GM18951 (cell line): ENCODE measurements around the gene AIFM3.
"Not testable (repeated sequence)": the region's sequence is repeated elsewhere in the genome, so short reads cannot be mapped to it uniquely, and the experiment has no call there.

Source experiments
- POLR2A ChIP-seq: IDR thresholded peaks from 4 replicates; pipeline ENCODE4 v1.6.1; 2011; ENCODE audit warnings: mild to moderate bottlenecking; ENCODE audit not compliant: insufficient read length, insufficient read depth; ENCODE audit errors: extremely low read depth
- in situ Hi-C: fragments of 300-500 bp; cut with MboI; formaldehyde crosslinking; loops from one replicate; pipeline ENCODE4 v1.12.0; 2022; ENCODE audit warnings: low sequenced_read_pairs, mixed read lengths, inconsistent platforms; ENCODE audit not compliant: unreplicated experiment

Gene AIFM3, protein sequence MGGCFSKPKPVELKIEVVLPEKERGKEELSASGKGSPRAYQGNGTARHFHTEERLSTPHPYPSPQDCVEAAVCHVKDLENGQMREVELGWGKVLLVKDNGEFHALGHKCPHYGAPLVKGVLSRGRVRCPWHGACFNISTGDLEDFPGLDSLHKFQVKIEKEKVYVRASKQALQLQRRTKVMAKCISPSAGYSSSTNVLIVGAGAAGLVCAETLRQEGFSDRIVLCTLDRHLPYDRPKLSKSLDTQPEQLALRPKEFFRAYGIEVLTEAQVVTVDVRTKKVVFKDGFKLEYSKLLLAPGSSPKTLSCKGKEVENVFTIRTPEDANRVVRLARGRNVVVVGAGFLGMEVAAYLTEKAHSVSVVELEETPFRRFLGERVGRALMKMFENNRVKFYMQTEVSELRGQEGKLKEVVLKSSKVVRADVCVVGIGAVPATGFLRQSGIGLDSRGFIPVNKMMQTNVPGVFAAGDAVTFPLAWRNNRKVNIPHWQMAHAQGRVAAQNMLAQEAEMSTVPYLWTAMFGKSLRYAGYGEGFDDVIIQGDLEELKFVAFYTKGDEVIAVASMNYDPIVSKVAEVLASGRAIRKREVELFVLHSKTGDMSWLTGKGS

GRCh38 chr22:20966883-20967696, at the start of gene AIFM3:
Gene AIFM3 (plus strand): TSS chr22:20967255. CDS start chr22:20967945, 690 bp downstream.
- in situ Hi-C loops: no loop called here
- no peak for TF ChIP-seq POLR2A

DNA sequence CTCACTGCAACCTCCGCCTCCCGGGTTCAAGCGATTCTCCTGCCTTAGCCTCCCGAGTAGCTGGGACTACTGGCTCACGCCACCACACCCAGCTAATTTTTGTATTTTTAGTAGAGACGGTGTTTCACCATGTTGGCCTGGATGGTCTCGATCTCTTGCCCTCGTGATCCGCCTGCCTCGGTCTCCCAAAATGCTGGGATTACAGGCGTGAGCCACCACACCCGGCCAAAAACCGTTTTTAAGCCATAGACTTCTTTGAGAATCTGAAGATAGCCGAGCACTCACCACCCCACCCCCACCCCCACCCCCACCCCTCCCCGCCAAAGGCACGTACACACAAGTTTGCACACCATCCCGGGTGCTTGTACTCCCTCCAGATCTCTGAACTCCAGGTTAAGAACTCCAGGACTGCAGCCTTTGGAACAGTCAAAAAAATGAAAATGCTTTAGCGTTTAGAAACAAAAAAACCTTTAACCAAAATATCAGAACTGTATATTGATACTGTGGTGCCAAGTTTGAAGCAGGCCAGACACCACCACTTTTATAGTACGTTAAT, 48.3 kb upstream of the AIFM3 start:
- TF ChIP-seq POLR2A: no peak
- in situ Hi-C loops: no loop called here

GRCh38 chr22:20919718-20920117, 47.3 kb upstream of the AIFM3 start:
- TF ChIP-seq POLR2A: no peak
- in situ Hi-C loops: no loop called here

DNA sequence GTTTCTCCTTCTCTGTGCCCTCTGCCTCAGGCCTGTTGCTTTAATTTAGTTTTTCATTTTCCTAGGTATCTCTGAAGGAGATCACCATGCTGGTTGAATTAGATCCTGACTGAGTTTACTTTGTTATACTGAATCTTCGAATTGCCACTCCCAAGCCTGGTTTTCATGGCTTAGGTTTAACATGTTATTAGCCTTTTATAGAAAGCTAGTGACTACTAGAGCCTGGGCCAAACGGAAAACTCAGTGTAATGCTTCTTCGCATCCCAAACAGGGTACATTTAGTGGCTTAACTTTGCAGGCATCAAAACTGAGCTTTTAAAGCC, 46.2 kb upstream of the AIFM3 start:
- TF ChIP-seq POLR2A: no peak
- in situ Hi-C loops: no loop called here

DNA sequence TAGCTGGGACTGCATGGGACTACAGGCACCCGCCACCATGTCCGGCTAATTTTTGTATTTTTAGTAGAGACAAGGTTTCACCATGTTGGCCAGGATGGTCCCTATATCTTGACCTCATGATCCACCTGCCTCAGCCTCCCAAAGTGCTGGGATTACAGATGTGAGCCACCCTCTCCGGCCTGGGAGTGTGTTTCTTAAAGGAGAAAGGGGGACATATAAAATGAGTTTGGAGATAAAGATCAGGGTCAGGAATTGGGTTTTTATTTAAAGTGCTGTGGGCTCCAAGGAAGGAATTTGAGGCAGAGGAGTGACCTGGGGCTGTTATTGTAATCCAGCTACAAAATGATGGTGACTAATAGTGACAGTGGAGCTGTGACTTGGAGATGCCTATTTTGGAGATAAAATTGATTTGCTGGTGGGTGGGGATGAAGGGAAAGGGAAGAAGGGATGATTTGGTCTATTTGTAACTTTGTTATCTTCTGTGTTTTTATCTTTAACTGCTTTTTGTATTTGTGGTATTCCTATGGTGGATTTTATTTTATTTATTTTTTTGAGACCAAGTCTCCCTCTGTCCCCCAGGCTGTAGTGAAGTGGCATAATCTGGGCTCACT, 44.8 kb upstream of the AIFM3 start:
- no peak for TF ChIP-seq POLR2A
- in situ Hi-C loops: no loop called here

GRCh38 chr22:20926243-20926642, 40.8 kb upstream of the AIFM3 start:
- no peak for TF ChIP-seq POLR2A
- in situ Hi-C loops: no loop called here

DNA sequence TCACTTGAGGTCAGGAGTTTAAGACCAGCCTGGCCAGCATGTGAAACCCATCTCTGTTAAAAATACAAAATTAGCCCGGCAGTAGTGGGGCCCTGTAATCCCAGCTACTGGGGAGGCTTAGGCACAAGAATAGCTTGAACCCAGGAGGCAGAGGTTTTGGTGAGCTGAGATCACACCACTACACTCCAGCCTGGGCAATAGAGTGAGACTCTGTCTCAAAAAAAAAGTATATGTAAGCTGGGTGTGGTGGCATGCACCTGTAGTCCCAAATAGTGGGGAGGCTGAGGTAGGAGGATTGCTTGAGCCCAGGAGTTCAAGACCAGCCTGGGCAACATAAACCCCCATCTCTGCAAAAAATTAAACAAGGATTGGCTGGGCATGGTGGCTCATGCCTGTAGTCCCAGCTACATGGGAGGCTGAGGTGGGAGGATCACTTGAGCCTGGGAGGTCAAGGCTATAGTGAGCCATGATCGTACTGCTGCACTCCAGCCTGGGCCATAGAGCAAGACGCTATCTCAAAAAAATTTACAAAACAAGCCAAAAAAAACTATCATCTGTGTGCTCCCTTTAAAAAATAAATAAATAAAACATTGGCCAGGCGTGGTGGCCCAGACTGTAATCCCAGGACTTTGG, 39.0 kb upstream of the AIFM3 start:
- in situ Hi-C loops: no loop called here

DNA sequence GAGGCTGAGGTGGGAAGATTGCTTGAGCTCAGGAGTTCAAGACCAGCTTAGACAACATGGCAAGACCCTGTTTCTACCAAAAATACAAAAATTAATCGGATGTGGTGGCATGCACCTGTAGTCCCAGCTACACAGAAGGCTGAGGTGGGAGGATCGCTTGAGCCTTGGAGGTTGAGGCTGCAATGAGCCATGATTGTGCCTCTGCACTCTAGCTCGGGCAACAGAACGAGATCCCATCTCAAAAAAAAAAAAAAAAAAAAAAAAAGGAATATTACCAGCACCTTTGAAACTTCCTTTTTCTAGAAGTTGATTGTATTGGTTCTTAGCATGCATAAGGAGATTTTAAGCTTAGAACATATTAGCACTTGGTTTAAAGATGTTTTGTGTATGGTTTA, 38.5 kb upstream of the AIFM3 start:
- TF ChIP-seq POLR2A: no peak
- in situ Hi-C loops: no loop called here

More for the DNA sequence above, 39.0 kb upstream of the AIFM3 start:
- TF ChIP-seq POLR2A: no peak

DNA sequence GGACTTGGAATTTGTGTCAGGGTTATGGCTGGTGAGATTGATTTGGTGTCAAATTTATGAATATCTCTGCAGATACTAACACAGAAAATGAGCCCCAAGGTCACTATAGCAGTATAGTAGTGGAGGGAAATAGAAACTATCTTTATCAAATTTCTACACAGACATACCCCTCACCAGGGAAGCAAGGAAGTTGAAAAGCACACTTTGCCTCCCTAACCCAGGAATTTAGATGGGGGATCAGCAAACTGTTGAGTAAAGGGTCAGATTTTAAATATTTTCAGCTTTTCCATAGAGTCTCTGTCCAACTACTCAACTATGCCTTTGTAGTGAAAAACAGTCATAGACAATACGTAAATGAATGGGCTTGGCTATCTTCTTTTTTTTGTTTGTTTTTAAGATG, 37.1 kb upstream of the AIFM3 start:
- no peak for TF ChIP-seq POLR2A
- in situ Hi-C loops: no loop called here

DNA sequence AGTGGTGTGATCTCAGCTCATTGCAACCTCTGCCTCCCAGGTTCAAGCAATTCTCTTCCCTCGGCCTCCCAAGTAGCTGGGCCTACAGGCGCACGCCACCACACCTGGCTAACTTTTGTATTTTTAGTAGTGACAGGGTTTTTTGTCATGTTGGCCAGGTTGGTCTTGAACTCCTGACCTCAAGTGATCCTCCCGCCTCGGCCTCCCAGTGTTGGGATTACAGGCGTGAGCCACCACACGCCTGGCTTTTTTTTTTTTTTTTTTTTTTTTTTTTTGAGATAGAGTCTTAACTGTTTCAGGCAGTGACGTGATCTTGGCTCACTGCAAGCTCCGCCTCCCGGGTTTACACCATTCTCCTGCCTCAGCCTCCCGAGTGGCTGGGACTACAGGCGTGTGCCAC, 36.6 kb upstream of the AIFM3 start:
- in situ Hi-C loops: not testable (repeated sequence)

DNA sequence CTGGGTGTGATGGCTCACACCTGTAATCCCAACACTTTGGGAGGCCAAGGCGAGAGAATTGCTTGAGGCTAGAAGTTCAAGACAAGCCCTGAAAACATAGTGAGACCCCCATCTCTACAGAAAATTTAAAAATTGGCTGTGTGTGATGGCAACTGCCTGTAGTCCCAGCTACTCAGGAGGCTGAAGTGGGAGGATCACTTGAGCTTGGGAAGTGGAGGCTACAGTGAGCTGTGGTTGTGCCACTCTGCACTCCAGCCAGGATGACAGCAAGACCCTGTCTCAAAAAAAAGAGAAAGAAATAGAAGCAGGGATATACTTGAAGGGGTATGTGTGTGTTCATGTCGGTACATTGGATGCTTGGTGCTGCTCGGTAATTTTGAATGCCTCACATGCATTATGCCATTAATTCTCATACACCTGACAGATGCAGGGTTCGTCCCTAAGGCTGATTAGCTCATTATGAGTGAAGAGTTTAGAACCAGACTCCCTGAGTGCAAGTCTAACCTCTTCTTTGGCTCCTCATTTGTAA, 35.9 kb upstream of the AIFM3 start:
- in situ Hi-C loops: no loop called here
- TF ChIP-seq POLR2A: no peak

DNA sequence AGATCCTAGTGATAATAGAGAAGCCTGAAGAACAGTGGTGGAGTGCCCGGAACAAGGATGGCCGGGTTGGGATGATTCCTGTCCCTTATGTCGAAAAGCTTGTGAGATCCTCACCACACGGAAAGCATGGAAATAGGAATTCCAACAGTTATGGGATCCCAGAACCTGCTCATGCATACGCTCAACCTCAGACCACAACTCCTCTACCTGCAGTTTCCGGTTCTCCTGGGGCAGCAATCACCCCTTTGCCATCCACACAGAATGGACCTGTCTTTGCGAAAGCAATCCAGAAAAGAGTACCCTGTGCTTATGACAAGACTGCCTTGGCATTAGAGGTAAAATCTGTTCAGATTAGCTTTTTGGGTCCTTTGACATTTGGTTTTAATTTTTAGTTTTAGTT, 33.1 kb upstream of the AIFM3 start:
- in situ Hi-C loops: no loop called here
- no peak for TF ChIP-seq POLR2A

DNA sequence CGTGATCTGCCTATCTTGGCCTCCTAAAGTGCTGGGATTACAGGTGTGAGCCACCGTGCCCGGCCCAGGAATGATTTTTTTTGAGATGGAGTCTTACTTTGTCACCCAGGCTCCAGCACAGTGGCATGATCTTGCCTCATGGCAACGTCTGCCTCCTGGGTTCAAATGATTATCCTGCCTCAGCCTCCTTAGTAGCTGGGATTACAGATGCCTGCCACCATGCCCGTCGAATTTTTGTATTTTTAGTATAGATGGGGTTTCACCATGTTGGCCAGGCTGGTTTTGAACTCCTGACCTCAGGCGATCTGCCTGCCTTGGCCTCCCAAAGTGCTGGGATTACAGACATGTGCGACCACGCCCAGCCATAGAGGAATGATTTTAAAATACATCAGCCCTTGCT, 32.0 kb upstream of the AIFM3 start:
- in situ Hi-C loops: not testable (repeated sequence)

- in situ Hi-C loops: not testable (repeated sequence)
These were observed 31.1 kb upstream of the AIFM3 start for GRCh38 chr22:20935780-20936539.
